CD4-positive, alpha-beta T cell treated with Interferon alpha-2 for 1 hour (primary cell): ENCODE results near the gene MGAT1.

Experiments used
- DNase-seq, 2 donors: peaks; one replicate each; pipeline ENCODE4 v3.0.0-alpha.2; 2020 to 2022

Gene MGAT1

GRCh38 chr5:180823940-180824629 is 21.5 kb upstream of the MGAT1 start:
- DNase-seq = no peak

- DNase-seq = no peak
Measured at GRCh38 chr5:180823346-180823745, 20.7 kb upstream of the MGAT1 start.

- DNase-seq = no peak
Measured at GRCh38 chr5:180821538-180821937, 18.9 kb upstream of the MGAT1 start.

GRCh38 chr5:180820788-180821321 is 18.2 kb upstream of the MGAT1 start:
- DNase-seq = no peak

- DNase-seq = no peak
Measured at GRCh38 chr5:180818677-180819341, 16.2 kb upstream of the MGAT1 start.

GRCh38 chr5:180817893-180818674 is 15.5 kb upstream of the MGAT1 start:
- DNase-seq = no peak

GRCh38 chr5:180816608-180817534 is 14.3 kb upstream of the MGAT1 start:
- DNase-seq = no peak

GRCh38 chr5:180815293-180815917 is 12.8 kb upstream of the MGAT1 start:
- DNase-seq = no peak

- DNase-seq = no peak
Measured at GRCh38 chr5:180813420-180813819, 10.8 kb upstream of the MGAT1 start.

- DNase-seq = no peak
Measured at GRCh38 chr5:180811623-180812124, 9.1 kb upstream of the MGAT1 start.

GRCh38 chr5:180810959-180811622 is 8.5 kb upstream of the MGAT1 start:
- DNase-seq = no peak

GRCh38 chr5:180810210-180810958 is 7.8 kb upstream of the MGAT1 start:
- peak; percentile 94 to 97 for DNase-seq

GRCh38 chr5:180809403-180810209 is 7.0 kb upstream of the MGAT1 start:
- peak; percentile 92 to 95 for DNase-seq

- no peak for DNase-seq
Measured at GRCh38 chr5:180808461-180809000, 5.9 kb upstream of the MGAT1 start.

- DNase-seq = no peak
Measured at GRCh38 chr5:180807654-180808414, 5.2 kb upstream of the MGAT1 start.

GRCh38 chr5:180807046-180807445 is 4.4 kb upstream of the MGAT1 start:
- DNase-seq = no peak

GRCh38 chr5:180806351-180807011 is 3.9 kb upstream of the MGAT1 start:
- no peak for DNase-seq

- DNase-seq = peak in 1 of 2 donors; percentile 40
Measured at GRCh38 chr5:180804129-180804618, 1.6 kb upstream of the MGAT1 start.
